ENCODE results near the gene AANAT. TPM values are rescaled to one million over a fixed set of nuclear protein-coding genes. Genes with fewer than 3 reads are reported as not detected.

Gene AANAT
- not detected for polyA plus RNA-seq (2013, experiment 1 of 2; ENCODE audit: insufficient read length)
- not detected for polyA plus RNA-seq (2013, experiment 2 of 2; ENCODE audit: insufficient read length)

- no peak for DNase-seq
These were observed at the start of gene AANAT for GRCh38 chr17:76467366-76467765. Gene AANAT (plus strand): TSS chr17:76467603. CDS start chr17:76468747, 1,144 bp downstream.

DNA sequence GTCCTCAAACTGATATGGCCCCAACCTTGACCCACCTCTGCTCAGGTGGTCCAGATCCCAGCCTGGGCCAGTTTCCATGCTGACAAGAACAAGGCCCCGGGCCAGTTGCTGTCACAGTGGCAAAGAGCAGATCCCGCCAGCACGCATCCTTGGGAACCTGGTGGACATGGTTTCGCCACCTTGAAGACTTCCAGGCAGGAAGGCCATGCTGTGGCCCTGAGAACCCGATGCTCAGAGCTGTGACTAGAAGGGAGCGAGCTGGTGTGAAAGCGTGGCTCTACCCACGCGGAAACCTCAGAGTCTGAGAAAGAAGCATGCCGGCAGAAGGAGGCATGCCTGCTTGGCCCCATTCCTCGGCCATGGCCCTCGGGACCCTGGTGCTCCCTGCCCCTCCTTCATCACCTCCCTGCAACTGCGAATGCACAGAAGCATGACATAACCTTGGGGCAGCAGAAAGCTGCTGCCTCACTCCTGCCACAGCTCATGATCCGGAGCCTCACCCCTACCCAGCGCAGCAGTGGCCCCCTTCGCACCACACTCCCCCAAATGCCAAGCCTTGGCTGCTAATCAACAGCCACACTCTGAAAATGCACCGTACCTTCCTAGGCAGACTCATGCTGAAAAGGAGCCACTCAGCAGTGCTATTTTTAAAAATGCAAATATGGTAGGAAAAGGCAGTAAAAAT lies 47.7 kb upstream of the AANAT start:
- no peak for DNase-seq

DNA sequence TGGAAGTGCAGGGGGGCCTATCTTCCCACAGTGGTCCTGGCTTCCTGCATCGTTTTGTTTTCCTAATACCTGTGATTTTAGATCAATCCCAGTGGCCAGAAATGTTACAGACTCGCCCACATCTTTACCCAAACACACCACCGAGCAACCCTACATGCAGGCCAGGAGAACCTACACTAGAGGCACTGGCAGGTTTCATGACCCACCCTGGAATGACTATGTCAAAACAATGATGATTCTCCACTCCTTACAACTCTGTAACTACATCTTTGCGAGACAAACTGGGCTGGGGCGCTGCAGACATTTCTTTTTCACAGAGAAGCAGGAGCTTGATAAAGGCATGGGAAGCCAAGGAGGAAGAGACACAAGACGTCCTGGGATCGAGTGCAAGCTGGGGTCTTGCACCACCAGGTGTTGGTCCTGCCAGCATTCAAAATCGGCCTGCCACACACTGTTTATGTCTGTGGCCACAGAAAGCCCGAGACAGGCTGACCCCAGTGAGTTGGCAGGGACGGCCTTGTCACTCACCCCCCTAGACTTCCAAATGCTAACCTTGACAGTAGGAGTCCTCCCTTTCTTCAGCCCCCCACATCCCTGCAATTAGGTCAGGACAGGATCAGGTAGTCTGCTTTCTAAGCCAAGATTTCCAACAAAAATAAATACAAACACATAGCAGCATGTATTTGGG lies 46.9 kb upstream of the AANAT start:
- no peak for DNase-seq

DNA sequence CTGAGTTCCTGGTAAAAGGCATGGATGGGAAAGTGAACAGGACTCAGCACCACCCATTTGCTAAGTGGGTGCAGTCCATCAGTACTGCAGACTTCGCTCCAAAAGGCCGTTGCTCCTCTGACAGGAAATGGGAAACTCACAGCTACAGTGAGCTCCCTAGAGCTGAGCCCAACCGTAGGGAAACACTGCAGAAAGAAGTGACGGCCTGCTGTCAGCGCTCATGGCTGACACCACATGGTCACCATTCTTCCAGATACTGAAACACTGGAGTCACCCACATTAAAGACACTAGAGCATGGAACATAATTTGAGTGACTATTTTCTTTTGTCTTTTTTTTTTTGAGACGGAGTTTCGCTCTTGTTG lies 46.4 kb upstream of the AANAT start:
- DNase-seq = peak; percentile 65

- DNase-seq = no peak
These were observed 45.0 kb upstream of the AANAT start for GRCh38 chr17:76422406-76422805.

DNA sequence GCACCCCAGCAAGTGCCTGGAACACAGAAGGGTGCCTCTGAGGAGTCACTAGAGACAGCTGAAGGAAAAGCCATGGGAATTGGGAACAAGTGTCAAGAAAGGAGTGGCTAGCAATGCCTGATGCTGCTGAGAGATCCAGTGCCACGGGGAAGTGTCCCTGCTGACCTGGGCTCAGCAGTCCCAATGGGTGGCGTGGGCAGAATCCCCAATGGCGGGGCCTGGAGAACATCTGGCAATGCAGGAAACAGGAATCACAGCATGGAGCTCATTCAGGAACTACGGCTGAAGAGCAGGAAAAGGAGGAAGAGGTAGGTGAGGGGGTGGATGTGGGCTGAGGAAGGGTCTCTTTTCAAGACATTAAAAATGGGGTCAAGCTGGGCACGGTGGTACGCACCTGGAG lies 44.5 kb upstream of the AANAT start:
- DNase-seq = no peak

DNA sequence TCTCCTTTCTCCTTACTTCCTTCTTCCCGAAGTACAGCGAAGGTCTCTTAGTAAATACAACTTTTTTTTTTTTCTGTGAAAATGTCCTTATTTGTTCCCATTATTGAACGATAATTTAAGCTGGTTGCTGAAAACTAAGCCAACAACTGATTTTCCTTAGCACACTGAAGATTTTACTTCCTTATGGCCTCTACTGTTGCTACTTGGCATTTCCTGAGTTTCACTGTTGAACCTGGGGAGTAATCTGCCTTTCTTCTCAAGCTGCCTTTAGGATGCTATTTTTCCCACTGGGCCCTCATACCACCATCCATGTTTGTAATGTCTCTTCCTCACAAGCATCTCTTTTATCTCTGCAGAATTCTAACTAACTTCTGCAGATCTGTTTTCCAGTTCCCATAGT lies 40.5 kb upstream of the AANAT start:
- DNase-seq = no peak

DNA sequence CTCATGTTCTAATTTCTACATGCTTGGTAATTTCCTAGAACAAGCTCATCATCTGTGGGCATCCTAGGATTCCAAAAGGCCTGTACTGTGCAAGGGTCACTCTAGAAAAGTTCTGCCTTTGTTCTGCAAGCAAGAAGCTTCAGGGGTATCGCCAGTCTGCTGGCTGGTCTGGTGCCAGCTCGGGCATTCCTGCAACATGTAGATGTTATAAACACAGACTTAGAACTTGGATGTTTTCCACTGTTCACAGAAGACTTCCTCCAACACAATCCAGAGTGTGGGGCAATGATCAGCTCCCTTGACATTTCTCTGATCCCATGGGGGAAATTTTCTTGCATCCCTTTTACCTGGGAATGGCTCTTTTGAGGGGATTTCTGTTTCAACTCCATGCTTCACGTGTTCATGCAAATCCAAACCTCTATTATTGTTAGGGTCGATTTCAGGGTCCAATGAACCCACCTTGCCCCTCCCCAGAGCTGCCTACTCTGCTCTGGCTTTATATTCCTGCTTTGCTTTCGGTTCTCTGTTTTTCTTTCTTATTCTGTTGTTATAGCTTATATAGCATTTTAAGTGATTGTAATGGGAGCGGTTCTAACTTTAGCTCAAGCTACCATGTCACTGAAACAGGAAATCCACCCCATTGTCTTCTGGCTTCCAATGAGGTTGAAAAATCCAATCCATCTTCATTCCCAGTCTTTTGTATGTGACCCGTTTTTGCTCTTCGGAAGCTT lies 39.7 kb upstream of the AANAT start:
- DNase-seq = peak; percentile 44

- no peak for DNase-seq
These were observed 38.9 kb upstream of the AANAT start for GRCh38 chr17:76428511-76428910.

DNA sequence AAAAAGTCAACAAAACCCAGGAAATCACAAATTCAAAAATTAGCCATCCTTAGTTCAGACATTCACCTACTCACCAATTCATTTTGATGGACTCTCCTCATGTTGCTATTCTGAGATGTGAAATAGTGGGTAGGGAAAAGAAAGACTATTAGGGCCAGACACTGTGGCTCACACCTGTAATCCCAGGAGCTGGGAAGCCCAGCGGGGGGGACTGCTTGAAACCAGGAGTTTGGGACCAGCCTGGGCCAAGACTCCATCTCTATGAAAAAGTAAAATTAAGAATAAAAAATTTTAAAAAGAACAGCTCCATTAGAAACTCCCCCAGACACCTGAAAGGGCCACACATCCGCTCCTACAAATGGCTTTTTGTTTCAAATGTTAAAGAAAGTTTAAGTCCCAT lies 35.9 kb upstream of the AANAT start:
- no peak for DNase-seq

DNA sequence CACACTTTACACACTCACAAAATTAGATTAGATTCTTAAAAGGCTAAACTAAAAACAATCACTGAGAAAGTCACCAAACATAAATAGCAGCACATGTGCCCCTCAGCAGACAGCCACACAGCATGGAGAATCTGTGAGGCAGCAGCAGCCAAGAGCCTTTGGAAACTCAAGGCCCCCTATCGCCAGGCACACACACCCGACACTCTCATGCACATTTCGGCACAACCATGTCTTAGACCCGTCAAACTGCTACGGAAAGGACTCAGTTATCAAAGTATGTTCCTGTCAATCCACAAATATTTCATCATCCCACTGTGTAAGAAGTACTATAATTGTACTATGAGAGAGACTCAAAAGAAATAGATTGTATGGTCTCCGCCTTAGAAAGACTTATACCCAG lies 35.4 kb upstream of the AANAT start:
- no peak for DNase-seq

DNA sequence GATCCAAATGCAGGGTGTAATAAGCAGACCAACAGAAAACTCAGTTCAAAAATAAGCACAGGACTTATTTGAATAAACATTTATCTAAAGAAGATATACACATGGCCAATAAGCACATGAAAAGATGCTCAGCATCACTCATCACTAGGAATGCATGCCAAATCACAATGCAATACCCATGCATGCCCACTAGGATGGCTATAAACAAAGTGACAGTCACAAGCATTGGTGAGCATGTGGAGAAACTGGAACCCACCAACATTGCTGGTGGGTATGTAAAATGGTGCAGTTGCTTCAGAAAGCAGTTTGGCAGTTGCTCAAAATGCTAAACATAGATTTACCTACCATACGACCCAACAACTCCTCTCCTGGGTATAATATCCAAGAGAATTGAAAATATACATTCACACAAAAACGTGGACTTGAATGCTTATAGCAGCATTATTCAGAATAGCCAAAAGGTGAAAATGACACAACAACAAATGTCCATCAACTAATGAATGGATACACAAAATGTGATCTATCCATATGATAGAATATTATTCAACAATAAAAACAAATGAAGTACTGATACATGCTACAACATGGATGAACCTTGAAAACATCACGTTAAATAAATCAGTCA lies 34.6 kb upstream of the AANAT start:
- peak; percentile 32 for DNase-seq

GRCh38 chr17:76433693-76434092 lies 33.7 kb upstream of the AANAT start:
- DNase-seq = no peak

- no peak for DNase-seq
These were observed 32.5 kb upstream of the AANAT start for GRCh38 chr17:76434870-76435269.

DNA sequence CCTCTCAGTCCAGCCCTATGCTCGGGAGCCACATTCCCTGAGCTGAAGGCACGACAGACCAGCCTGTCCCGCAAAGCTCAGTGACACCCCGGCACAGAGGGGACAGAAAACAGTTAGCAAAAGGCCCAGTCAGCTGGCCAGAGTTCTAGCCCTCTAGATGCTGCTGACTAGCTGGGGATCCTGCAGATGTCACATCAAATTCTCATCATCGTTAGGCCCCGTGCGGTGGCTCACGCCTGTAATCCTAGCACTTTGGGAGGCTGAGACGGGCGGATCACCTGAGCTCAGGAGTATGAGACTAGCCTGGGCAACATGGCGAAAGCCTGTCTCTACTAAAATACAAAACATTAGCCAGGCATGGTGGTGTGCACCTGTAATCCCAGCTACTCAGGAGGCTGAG lies 31.7 kb upstream of the AANAT start:
- DNase-seq = no peak

- DNase-seq = no peak
These were observed 29.7 kb upstream of the AANAT start for GRCh38 chr17:76437467-76438402.

DNA sequence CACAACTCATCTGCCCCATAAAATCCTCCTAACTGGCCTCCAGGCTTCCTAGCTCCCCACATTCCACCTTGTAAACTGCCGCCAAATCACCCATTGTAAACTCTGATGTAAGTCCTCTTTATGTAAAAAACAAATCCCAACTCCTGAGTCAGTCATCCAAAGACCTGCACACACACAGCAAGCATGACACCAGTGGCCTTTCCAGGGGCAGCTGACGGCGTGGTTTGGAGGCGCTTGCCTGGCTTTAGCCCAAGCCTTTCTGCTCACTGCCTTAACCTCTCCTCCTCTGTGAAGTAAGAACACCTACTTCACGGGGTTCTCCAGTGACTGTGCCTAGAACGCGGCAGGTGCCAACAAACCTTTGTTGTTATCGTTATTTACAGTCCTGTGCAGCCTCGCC lies 28.5 kb upstream of the AANAT start:
- no peak for DNase-seq

DNA sequence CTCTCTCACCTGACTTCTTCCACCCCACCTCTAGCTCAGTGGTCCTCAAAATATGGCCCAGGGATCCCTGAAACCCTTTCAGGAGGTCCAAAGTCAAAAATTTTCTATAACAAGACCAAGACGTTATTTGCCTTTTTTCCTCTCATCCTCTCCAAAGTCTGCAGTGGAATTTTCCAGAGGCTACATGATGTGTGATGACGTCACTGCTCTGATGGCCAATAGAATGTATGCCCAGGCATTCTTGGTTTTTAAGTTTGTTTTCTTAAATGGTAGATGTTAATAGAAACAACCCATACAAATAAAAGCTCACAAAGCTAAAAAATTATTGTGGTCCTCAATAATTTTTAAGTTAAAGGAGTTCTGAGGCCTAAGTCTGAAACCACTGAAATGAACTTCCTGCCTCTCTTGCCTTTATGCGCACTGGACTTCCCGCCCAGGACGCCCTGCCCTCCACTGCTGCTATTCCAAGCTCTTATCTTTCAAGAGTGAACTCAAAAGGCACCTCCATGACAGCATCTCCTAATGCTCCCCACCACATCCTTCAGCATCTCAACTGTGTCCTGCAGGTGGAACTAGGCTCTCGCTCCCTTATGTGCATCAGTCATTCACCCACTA lies 28.0 kb upstream of the AANAT start:
- DNase-seq = no peak

- no peak for DNase-seq
These were observed 26.5 kb upstream of the AANAT start for GRCh38 chr17:76440751-76441362.

DNA sequence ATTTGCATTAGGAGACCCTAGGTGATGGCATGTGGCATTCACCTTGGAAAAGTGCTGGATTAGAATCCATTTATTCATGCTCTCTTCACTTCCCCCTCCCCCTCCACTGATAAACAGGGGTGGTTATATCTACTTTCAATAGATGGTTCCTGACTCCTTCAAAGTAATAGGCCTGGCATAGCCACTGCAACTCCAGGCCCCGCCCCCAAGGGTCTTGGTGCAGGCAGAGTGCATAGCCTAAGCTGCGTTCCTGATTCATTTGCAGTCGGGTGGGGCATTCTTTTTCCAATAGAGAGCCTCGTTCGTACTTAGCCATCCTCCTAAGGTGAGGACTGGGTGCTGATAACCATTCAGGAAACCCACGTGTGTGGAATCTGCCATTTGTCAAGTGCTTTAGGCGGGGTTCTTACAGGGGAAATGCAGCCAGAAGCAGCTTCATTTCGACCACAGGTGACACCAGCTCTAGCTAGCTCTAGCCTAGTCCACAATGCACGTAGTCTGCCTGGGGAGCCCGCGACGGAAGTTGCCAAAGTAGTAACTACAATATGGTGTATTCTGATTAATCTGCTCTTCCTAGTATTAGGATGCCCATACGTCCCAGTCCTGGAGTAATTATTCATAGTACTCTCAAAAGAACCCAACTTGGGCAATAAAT lies 25.6 kb upstream of the AANAT start:
- no peak for DNase-seq
